NOMO-1 (cell line): ENCODE measurements around the gene ADAMTSL3.
A peak's percentile ranks its signal among the peaks of the same experiment; 100 is the strongest.
"Not testable (repeated sequence)": the region's sequence is repeated elsewhere in the genome, so short reads cannot be mapped to it uniquely, and the experiment has no call there.

ENCODE experiments used
- DNase-seq, 2 experiments: peaks; one replicate each; lab custom pipeline; 2025; ENCODE audit not compliant: unreplicated experiment in 2 of 2; lab: John Stamatoyannopoulos, UW

The ADAMTSL3 gene

GRCh38 chr15:83746231-83746630, 92.3 kb downstream of the ADAMTSL3 start:
- no peak for DNase-seq

- DNase-seq: peak in 1 of 2 experiments; percentile 3
Observed at GRCh38 chr15:83747050-83747717, 93.3 kb downstream of the ADAMTSL3 start.

- no peak for DNase-seq
Observed at GRCh38 chr15:83747718-83748110, 93.8 kb downstream of the ADAMTSL3 start.

- DNase-seq: no peak
Observed at GRCh38 chr15:83753872-83754493, 100.1 kb downstream of the ADAMTSL3 start.

GRCh38 chr15:83757291-83757690, 103.4 kb downstream of the ADAMTSL3 start:
- DNase-seq: not testable (repeated sequence)

- no peak for DNase-seq
Observed at GRCh38 chr15:83762367-83762766, 108.4 kb downstream of the ADAMTSL3 start.

GRCh38 chr15:83764201-83764838, 110.4 kb downstream of the ADAMTSL3 start:
- no peak for DNase-seq

- DNase-seq: no peak
Observed at GRCh38 chr15:83766339-83766738, 112.4 kb downstream of the ADAMTSL3 start.

- DNase-seq: no peak
Observed at GRCh38 chr15:83767741-83768140, 113.8 kb downstream of the ADAMTSL3 start.

GRCh38 chr15:83769411-83769999, 115.6 kb downstream of the ADAMTSL3 start:
- no peak for DNase-seq

GRCh38 chr15:83775738-83776137, 121.8 kb downstream of the ADAMTSL3 start:
- DNase-seq: no peak

- no peak for DNase-seq
Observed at GRCh38 chr15:83776986-83777385, 123.1 kb downstream of the ADAMTSL3 start.

- DNase-seq: no peak
Observed at GRCh38 chr15:83783227-83783626, 129.3 kb downstream of the ADAMTSL3 start.

GRCh38 chr15:83784975-83785374, 131.1 kb downstream of the ADAMTSL3 start:
- no peak for DNase-seq

GRCh38 chr15:83786336-83786735, 132.4 kb downstream of the ADAMTSL3 start:
- DNase-seq: no peak

GRCh38 chr15:83793069-83793468, 139.1 kb downstream of the ADAMTSL3 start:
- no peak for DNase-seq

GRCh38 chr15:83794209-83794608, 140.3 kb downstream of the ADAMTSL3 start:
- no peak for DNase-seq

GRCh38 chr15:83809345-83809744, 155.4 kb downstream of the ADAMTSL3 start:
- no peak for DNase-seq

- no peak for DNase-seq
Observed at GRCh38 chr15:83810110-83810509, 156.2 kb downstream of the ADAMTSL3 start.

- no peak for DNase-seq
Observed at GRCh38 chr15:83813682-83814081, 159.8 kb downstream of the ADAMTSL3 start.

- no peak for DNase-seq
Observed at GRCh38 chr15:83815506-83815905, 161.6 kb downstream of the ADAMTSL3 start.
